Skeletal muscle satellite cell (primary cell): Measurements from ENCODE around the gene KCNS1.

Experiments
- H3K27me3 ChIP-seq: 2 replicates; pipeline ENCODE4 v1.7.0; 2013; ENCODE audit warnings: low read length; ENCODE audit not compliant: control insufficient read depth, insufficient read depth
- H3K36me3 ChIP-seq: 2 replicates; pipeline ENCODE4 v1.7.0; 2013; ENCODE audit warnings: mild to moderate bottlenecking, control low read depth, low read length; ENCODE audit not compliant: insufficient read depth
- H3K4me1 ChIP-seq: 2 replicates; pipeline ENCODE4 v1.7.0; 2013; ENCODE audit warnings: low read length; ENCODE audit not compliant: control insufficient read depth, insufficient read depth
- H3K4me2 ChIP-seq: 2 replicates; pipeline ENCODE4 v1.7.0; 2013; ENCODE audit warnings: mild to moderate bottlenecking, low read length
- H3K4me3 ChIP-seq: 2 replicates; pipeline ENCODE4 v1.7.0; 2013; ENCODE audit warnings: low read length
- H3K9ac ChIP-seq: 2 replicates; pipeline ENCODE4 v1.7.0; 2013; ENCODE audit warnings: mild to moderate bottlenecking, low read depth, low read length, moderate library complexity
- H3K9me3 ChIP-seq: replicated peaks from 2 replicates; pipeline ENCODE4 v1.7.0; 2013; ENCODE audit warnings: mild to moderate bottlenecking, control low read depth, low read length

The KCNS1 gene

DNA sequence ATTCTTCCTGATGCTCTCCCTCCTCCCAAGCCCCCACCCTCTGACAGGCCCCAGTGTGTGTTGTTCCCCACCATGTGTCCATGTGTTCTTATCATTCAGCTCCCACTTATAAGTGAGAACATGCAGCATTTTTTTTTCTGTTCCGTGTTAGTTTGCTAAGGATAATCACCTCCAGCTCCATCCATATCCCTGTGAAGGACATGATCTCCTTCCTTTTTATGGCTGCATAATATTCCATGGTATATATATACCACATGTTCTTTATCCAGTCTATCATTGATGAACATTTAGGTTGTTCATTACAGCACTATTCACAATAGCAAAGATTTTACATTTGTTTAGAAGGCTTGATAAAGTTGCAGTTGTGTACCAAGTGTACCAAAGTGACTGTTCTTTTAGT is 57.9 kb downstream of the KCNS1 start:
- Histone ChIP-seq H3K4me2 (no peak overlapping the region), H3K4me1 (peaks cover 38% of the 10 kb centered on the region), H3K9ac (no peak overlapping the region), H3K27me3 (no peaks in the 10 kb centered on the region), H3K36me3 (no peaks in the 10 kb centered on the region), H3K9me3 (no peaks in the 10 kb centered on the region), H3K4me3 (no peak overlapping the region)
